H1 (cell line): ENCODE measurements around the gene ROBO2. TPM values are rescaled to one million over a fixed set of nuclear protein-coding genes. Genes with fewer than 3 reads are reported as not detected.
A peak's percentile ranks its signal among the peaks of the same experiment; 100 is the strongest.

Experiments
- CTCF ChIA-PET: fragments of 300-600 bp; sonication (Branson Sonifier 250); formaldehyde crosslinking; loops from one replicate; lab custom pipeline; 2021; ENCODE audit not compliant: partially characterized antibody; lab: Charles Lee
- POLR2A ChIA-PET: fragments of 300-600 bp; sonication (Branson Sonifier 250); formaldehyde crosslinking; loops from one replicate; lab custom pipeline; 2021; ENCODE audit warnings: inconsistent platforms; ENCODE audit not compliant: partially characterized antibody; lab: Charles Lee
- DNase-seq, 2 experiments: peaks; one replicate each; pipeline versions ENCODE4 v3.0.0 to v3.0.0-alpha.2; 2010 to 2022; ENCODE audit warnings: low spot score in 2 of 2, low read depth in 1 of 2, mixed read lengths in 1 of 2
- FAIRE-seq: peaks from 2 replicates; lab custom pipeline; 2011; peaks lifted over from hg19 to GRCh38; lab: Jason Lieb, UNC
- H2AFZ ChIP-seq: 2 replicates; pipeline ENCODE4 v1.8.1; 2012; ENCODE audit warnings: low read length, inconsistent platforms
- H2AK5ac ChIP-seq: 2 replicates; pipeline ENCODE4 v1.6.1; 2013; ENCODE audit warnings: low read depth, low read length
- H2BK120ac ChIP-seq: replicated peaks from 2 replicates; pipeline ENCODE3; 2013; ENCODE audit warnings: low read depth, low read length, inconsistent platforms
- H2BK12ac ChIP-seq: 2 replicates; pipeline ENCODE4 v1.6.1; 2013; ENCODE audit warnings: low read depth, low read length
- H2BK15ac ChIP-seq: 2 replicates; pipeline ENCODE4 v1.6.1; 2013; ENCODE audit warnings: low read length
- H2BK20ac ChIP-seq: 2 replicates; pipeline ENCODE4 v1.6.1; 2013; ENCODE audit warnings: low read length
- H2BK5ac ChIP-seq: 2 replicates; pipeline ENCODE4 v1.6.1; 2013; ENCODE audit warnings: low read depth, low read length
- H3K14ac ChIP-seq: 2 replicates; pipeline ENCODE4 v1.6.1; 2013; ENCODE audit warnings: inconsistent platforms; ENCODE audit not compliant: insufficient read length
- H3K18ac ChIP-seq: 2 replicates; pipeline ENCODE4 v1.6.1; 2013; ENCODE audit warnings: low read length; ENCODE audit errors: extremely low read depth
- H3K23ac ChIP-seq: 2 replicates; pipeline ENCODE4 v1.6.1; 2013; ENCODE audit warnings: inconsistent platforms; ENCODE audit not compliant: insufficient read length
- H3K23me2 ChIP-seq: 2 replicates; pipeline ENCODE4 v1.6.1; 2013; ENCODE audit warnings: low read depth, low read length
- H3K27ac ChIP-seq: 2 replicates; pipeline ENCODE4 v1.6.1; 2011; ENCODE audit warnings: low read depth, low read length, inconsistent platforms
- H3K27me3 ChIP-seq, 4 experiments: replicated peaks in 1 of 4; 1 replicate in 1 of 4; 2 replicates in 3 of 4; pipeline versions ENCODE4 v1.6.1 to v1.8.1; 2011 to 2013; ENCODE audit warnings: low read length in 3 of 4, mild to moderate bottlenecking in 3 of 4, inconsistent platforms in 2 of 4, mixed read lengths in 2 of 4, moderate library complexity in 1 of 4; ENCODE audit not compliant: control insufficient read depth in 3 of 4, insufficient read depth in 3 of 4; ENCODE audit errors: extremely low read depth in 1 of 4
- H3K36me3 ChIP-seq, 4 experiments: 2 replicates each; pipeline versions ENCODE4 v1.6.1 to v1.8.1; 2011 to 2013; ENCODE audit warnings: mild to moderate bottlenecking in 4 of 4, low read length in 3 of 4, moderate library complexity in 2 of 4, control low read depth in 1 of 4, inconsistent platforms in 1 of 4; ENCODE audit not compliant: insufficient read depth in 4 of 4, control insufficient read depth in 2 of 4
- H3K4ac ChIP-seq: replicated peaks from 2 replicates; pipeline ENCODE3; 2013; ENCODE audit warnings: low read length, low read depth, mixed read lengths, inconsistent platforms; ENCODE audit not compliant: insufficient read length
- H3K4me1 ChIP-seq, 4 experiments: replicated peaks in 1 of 4; 1 replicate in 1 of 4; 2 replicates in 3 of 4; pipeline versions ENCODE4 v1.6.1 to v1.8.1; 2011 to 2013; ENCODE audit warnings: low read length in 3 of 4, inconsistent platforms in 2 of 4, mixed read lengths in 1 of 4; ENCODE audit not compliant: insufficient read depth in 4 of 4, control insufficient read depth in 3 of 4
- H3K4me2 ChIP-seq, 2 experiments: 2 replicates each; pipeline versions ENCODE4 v1.6.1 to v1.8.1; 2011 to 2013; ENCODE audit warnings: low read depth in 2 of 2, low read length in 2 of 2, control low read depth in 1 of 2, inconsistent platforms in 1 of 2, mild to moderate bottlenecking in 1 of 2; ENCODE audit not compliant: insufficient read depth in 1 of 2
- H3K4me3 ChIP-seq, 4 experiments: fragments of 200-600, 300-600 bp in 1 of 4; sonication (generic), shearing (Covaris generic), sonication (Bioruptor Twin) in 1 of 4; 2 replicates each; pipeline versions ENCODE4 v1.5.1 to v1.8.1; 2011 to 2016; ENCODE audit warnings: low read length in 4 of 4, low read depth in 3 of 4, control low read depth in 2 of 4, inconsistent platforms in 2 of 4, mild to moderate bottlenecking in 2 of 4, mixed read lengths in 1 of 4, moderate library complexity in 1 of 4; ENCODE audit not compliant: insufficient read depth in 2 of 4; ENCODE audit errors: extremely low read depth in 1 of 4
- H3K56ac ChIP-seq: replicated peaks from 2 replicates; pipeline ENCODE3; 2013; ENCODE audit warnings: low read depth, mild to moderate bottlenecking, mixed read lengths, low read length, inconsistent platforms; ENCODE audit not compliant: insufficient read length
- H3K79me1 ChIP-seq: 2 replicates; pipeline ENCODE4 v1.6.1; 2013; ENCODE audit warnings: low read depth, low read length, control low read depth
- H3K79me2 ChIP-seq, 2 experiments: 2 replicates each; pipeline versions ENCODE4 v1.6.1 to v1.8.1; 2012 to 2013; ENCODE audit warnings: low read length in 2 of 2, mild to moderate bottlenecking in 2 of 2, inconsistent platforms in 1 of 2; ENCODE audit not compliant: insufficient read depth in 2 of 2, control insufficient read depth in 1 of 2
- H3K9ac ChIP-seq, 4 experiments: replicated peaks in 1 of 4; 1 replicate in 1 of 4; 2 replicates in 3 of 4; pipeline versions ENCODE4 v1.6.1 to v1.8.1; 2011 to 2013; ENCODE audit warnings: low read depth in 3 of 4, low read length in 3 of 4, control low read depth in 2 of 4, mild to moderate bottlenecking in 2 of 4, moderate library complexity in 2 of 4, inconsistent platforms in 1 of 4; ENCODE audit errors: extremely low read depth in 1 of 4
- H3K9me3 ChIP-seq, 2 experiments: 2 replicates each; pipeline versions ENCODE4 v1.6.1 to v1.8.1; 2012 to 2013; ENCODE audit warnings: mild to moderate bottlenecking in 2 of 2, moderate library complexity in 2 of 2, control low read depth in 1 of 2, inconsistent platforms in 1 of 2, low read depth in 1 of 2, low read length in 1 of 2, mixed read lengths in 1 of 2; ENCODE audit not compliant: insufficient read depth in 2 of 2
- H4K20me1 ChIP-seq, 2 experiments: replicated peaks in 1 of 2; 2 replicates each; pipeline versions ENCODE3 to v1.8.1; 2011 to 2013; ENCODE audit warnings: inconsistent platforms in 2 of 2, low read length in 2 of 2, mild to moderate bottlenecking in 1 of 2; ENCODE audit not compliant: insufficient read depth in 2 of 2, control insufficient read depth in 1 of 2
- H4K5ac ChIP-seq: 2 replicates; pipeline ENCODE4 v1.6.1; 2013; ENCODE audit warnings: low read length, low read depth, mixed read lengths, inconsistent platforms; ENCODE audit not compliant: insufficient read length
- H4K8ac ChIP-seq: 2 replicates; pipeline ENCODE4 v1.8.0; 2013; ENCODE audit warnings: mild to moderate bottlenecking, moderate library complexity, low read length, inconsistent platforms; ENCODE audit not compliant: insufficient read depth; ENCODE audit errors: extremely low read depth
- H4K91ac ChIP-seq: replicated peaks from 2 replicates; pipeline ENCODE3; 2013; ENCODE audit warnings: low read length, mixed read lengths, inconsistent platforms; ENCODE audit not compliant: insufficient read length
- BCL11A ChIP-seq, 2 experiments: IDR thresholded peaks; one replicate each; pipeline ENCODE4 v1.6.1; 2011; ENCODE audit warnings: low read depth in 2 of 2, low read length in 2 of 2, mild to moderate bottlenecking in 2 of 2
- CHD1 ChIP-seq: IDR thresholded peaks from 2 replicates; pipeline ENCODE4 v1.6.1; 2012; ENCODE audit warnings: low read depth, low read length, improper control_type of control experiment
- CTBP2 ChIP-seq: IDR thresholded peaks from 2 replicates; pipeline ENCODE4 v1.7.0; 2011; ENCODE audit warnings: borderline replicate concordance, mild to moderate bottlenecking, moderate library complexity, mixed read lengths, low read length; ENCODE audit not compliant: insufficient read depth, insufficient read length
- HDAC2 ChIP-seq, 2 experiments: fragments of 300-600 bp in 1 of 2; sonication (generic) in 1 of 2; IDR thresholded peaks; 2 replicates each; pipeline ENCODE4 v1.6.1; 2011 to 2012; ENCODE audit warnings: low read depth in 2 of 2, low read length in 2 of 2, mild to moderate bottlenecking in 2 of 2, moderate library complexity in 2 of 2, borderline replicate concordance in 1 of 2, inconsistent platforms in 1 of 2
- JUN ChIP-seq: IDR thresholded peaks from 2 replicates; pipeline ENCODE4 v1.6.1; 2011; ENCODE audit warnings: low read depth, mild to moderate bottlenecking, improper control_type of control experiment, low read length
- POU5F1 ChIP-seq: IDR thresholded peaks from 2 replicates; pipeline ENCODE4 v1.6.1; 2011; ENCODE audit warnings: low read depth, mild to moderate bottlenecking, low read length, moderate library complexity
- RAD21 ChIP-seq, 2 experiments: IDR thresholded peaks in 1 of 2; conservative IDR thresholded peaks in 1 of 2; 2 replicates each; pipeline ENCODE4 v1.6.1; 2011; ENCODE audit warnings: low read depth in 2 of 2, low read length in 2 of 2, improper control_type of control experiment in 1 of 2, inconsistent platforms in 1 of 2, mild to moderate bottlenecking in 1 of 2, moderate library complexity in 1 of 2
- RXRA ChIP-seq: IDR thresholded peaks from 2 replicates; pipeline ENCODE4 v1.6.1; 2011; ENCODE audit warnings: low read depth, mild to moderate bottlenecking, low read length, moderate library complexity; ENCODE audit not compliant: insufficient read depth
- SAP30 ChIP-seq: fragments of 300-600 bp; sonication (generic); IDR thresholded peaks from 2 replicates; pipeline ENCODE4 v1.7.1; 2012; ENCODE audit warnings: low read length, moderate library complexity, mild to moderate bottlenecking, inconsistent platforms; ENCODE audit not compliant: insufficient read depth, insufficient replicate concordance
- ZNF274 ChIP-seq: IDR thresholded peaks from 2 replicates; pipeline ENCODE4 v1.7.0; 2012; ENCODE audit warnings: low read length, borderline replicate concordance; ENCODE audit errors: extremely low read depth
- whole genome bisulfite sequencing, 2 experiments: shearing (Covaris generic) in 1 of 2; methylation state at CpG; one replicate each; pipeline versions ENCODE4 v1.1.6 to v1.1.7; 2013 to 2015; ENCODE audit warnings: low lambda C conversion rate in 2 of 2, mixed read lengths in 2 of 2, inconsistent platforms in 1 of 2, low coverage in 1 of 2, missing lambda C conversion rate in 1 of 2; ENCODE audit not compliant: insufficient replicate concordance in 2 of 2, insufficient coverage in 1 of 2, insufficient read length in 1 of 2; ENCODE audit errors: extremely low coverage in 1 of 2, missing lambda C conversion rate in 1 of 2; 5-methylcytosine and 5-hydroxymethylcytosine counted together
- polyA plus RNA-seq, 7 experiments: library from polyadenylated mRNA; depleted of rRNA in 3 of 7; stranded (reverse) in 5 of 7; unstranded in 2 of 7; fragments of >200 nt in 5 of 7; fragments of 200-250 nt in 2 of 7; gene quantifications; 1 replicate in 5 of 7; 2 replicates in 1 of 7; 4 replicates in 1 of 7; pipeline versions ENCODE4 v1.2.1 to v1.2.3, GENCODE V29; 2011 to 2013; ENCODE audit warnings: missing spikeins in 2 of 7, mixed read lengths in 2 of 7
- total RNA-seq: library from RNA; stranded (reverse); fragmentation: NEBNext Ultra II Directional; extraction: Animal tissue kit (Norgen Biotek cat#: 25700); gene quantifications from 2 replicates; pipeline ENCODE4 v1.2.1, GENCODE V29; 2021
- TF ChIP-seq, protein P1 (sequence below): IDR thresholded peaks from 2 replicates; pipeline ENCODE4 v1.6.1; 2011; ENCODE audit warnings: low read length, improper control_type of control experiment
- TF ChIP-seq, protein P2 (sequence below): IDR thresholded peaks from 2 replicates; pipeline ENCODE4 v1.6.1; 2012; ENCODE audit warnings: inconsistent platforms

ROBO2 gene
- total and polyA plus RNA-seq, 2 of the 8 experiments (the other 6 are each of a cell fraction or from before 2014, with no cell fraction given): 1.5 to 2.9 TPM

DNA sequence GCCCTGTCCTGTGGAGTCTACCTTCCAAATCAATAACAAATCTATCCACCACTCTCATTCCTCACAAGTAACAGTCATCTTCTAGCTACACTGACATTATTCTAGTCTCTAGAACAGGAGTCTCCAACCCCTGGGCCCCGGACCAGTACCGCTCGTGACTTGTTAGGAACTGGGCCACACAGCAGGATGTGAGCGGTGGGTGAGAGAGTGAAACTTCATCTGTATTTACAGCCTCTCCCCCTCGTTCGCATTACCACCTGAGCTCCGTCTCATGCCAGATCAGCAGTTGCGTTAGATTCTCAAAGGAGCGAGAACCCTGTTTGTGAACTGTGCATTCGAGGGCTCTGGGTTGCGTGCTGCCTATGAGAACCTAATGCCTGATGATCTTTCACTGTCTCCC is 31.9 kb downstream of the ROBO2 start:
- Histone ChIP-seq H3K27ac (no peak overlapping the region), H2BK120ac (no peak overlapping the region), H3K4me2 (no peak overlapping the region), H3K14ac (no peak overlapping the region), H2BK12ac (no peak overlapping the region), H4K91ac (no peak overlapping the region), H3K9ac (no peak overlapping the region), H3K79me2 (no peaks in the 10 kb centered on the region), H3K27me3 (no peaks in the 10 kb centered on the region), H2AFZ (0 out of 2 replicates have a peak overlapping the region, but pooled peaks have one; percentile 27), H2AK5ac (no peak overlapping the region), H4K20me1 (no peaks in the 10 kb centered on the region), H4K8ac (no peak overlapping the region), H3K56ac (no peak overlapping the region), H3K23me2 (peaks cover 2% of the 10 kb centered on the region; the same call in 1 of the 2 replicates), H3K4ac (no peak overlapping the region), H3K9me3 (no peaks in the 10 kb centered on the region), H2BK20ac (no peak overlapping the region), H3K4me1 (peaks cover 0 to 4% (median 2%) of the 10 kb centered on the region in 4 experiments; a peak in 3 of 7 replicates), H3K79me1 (no peaks in the 10 kb centered on the region; the same call in 1 of the 2 replicates), H2BK5ac (no peak overlapping the region), H3K36me3 (no peaks in the 10 kb centered on the region), H3K18ac (no peak overlapping the region; the same call in 1 of the 2 replicates), H2BK15ac (no peak overlapping the region), H3K4me3 (no peak overlapping the region), H3K23ac (no peak overlapping the region), H4K5ac (no peak overlapping the region)
- no peak for DNase-seq
- 93% methylated on average over 11 of the region's 11 CpGs; no CpG with 5 or more reads in 1 of the 2 experiments for WGBS, 2 experiments
- no peak for FAIRE-seq
- CTCF ChIA-PET: no interaction called here
- POLR2A ChIA-PET: no interaction called here
- no peak for TF ChIP-seq HDAC2 (IDR thresholded peaks at IDR 0.05; ENCODE audit: borderline replicate concordance in 1 of 2, low read depth in 2 of 2, low read length in 2 of 2)
- TF ChIP-seq ZNF274: no peak
- no peak for TF ChIP-seq CHD1
- no peak for TF ChIP-seq RXRA
- TF ChIP-seq, protein P1, sequence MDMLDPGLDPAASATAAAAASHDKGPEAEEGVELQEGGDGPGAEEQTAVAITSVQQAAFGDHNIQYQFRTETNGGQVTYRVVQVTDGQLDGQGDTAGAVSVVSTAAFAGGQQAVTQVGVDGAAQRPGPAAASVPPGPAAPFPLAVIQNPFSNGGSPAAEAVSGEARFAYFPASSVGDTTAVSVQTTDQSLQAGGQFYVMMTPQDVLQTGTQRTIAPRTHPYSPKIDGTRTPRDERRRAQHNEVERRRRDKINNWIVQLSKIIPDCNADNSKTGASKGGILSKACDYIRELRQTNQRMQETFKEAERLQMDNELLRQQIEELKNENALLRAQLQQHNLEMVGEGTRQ: no peak
- no peak for TF ChIP-seq CTBP2
- TF ChIP-seq JUN: no peak
- no peak for TF ChIP-seq POU5F1
- TF ChIP-seq, protein P2, sequence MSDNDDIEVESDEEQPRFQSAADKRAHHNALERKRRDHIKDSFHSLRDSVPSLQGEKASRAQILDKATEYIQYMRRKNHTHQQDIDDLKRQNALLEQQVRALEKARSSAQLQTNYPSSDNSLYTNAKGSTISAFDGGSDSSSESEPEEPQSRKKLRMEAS: no peak
- no peak for TF ChIP-seq RAD21 (IDR thresholded peaks at IDR 0.05 in 1 of 2, conservative IDR thresholded peaks at IDR 0.05 in 1 of 2; ENCODE audit: low read depth in 2 of 2, low read length in 2 of 2)
- no peak for TF ChIP-seq SAP30
- no peak for TF ChIP-seq BCL11A (IDR thresholded peaks at IDR 0.05; ENCODE audit: low read depth in 2 of 2, low read length in 2 of 2)
